PC-9 (cell line): ENCODE results near the gene LCLAT1. TPM values are rescaled to one million over a fixed set of nuclear protein-coding genes. Genes with fewer than 3 reads are reported as not detected.

Experiments
- BruUV-seq: library from RNA; stranded (reverse); fragments of 400-500 nt; replicated peaks from 2 replicates; lab custom pipeline; 2021; lab: Mats Ljungman, UMichigan
- CTCF ChIA-PET: fragments of 300-600 bp; sonication (Branson Sonifier 250); formaldehyde crosslinking; loops from one replicate; lab custom pipeline; 2022; ENCODE audit warnings: antibody characterized with exemption; lab: Charles Lee
- POLR2A ChIA-PET: fragments of 300-600 bp; sonication (Branson Sonifier 250); formaldehyde crosslinking; loops from one replicate; lab custom pipeline; 2022; ENCODE audit warnings: antibody characterized with exemption; ENCODE audit not compliant: unreplicated experiment; lab: Charles Lee
- DNase-seq, 2 experiments: peaks; one replicate each; pipeline versions ENCODE4 v3.0.0 to v3.0.0-alpha.2; 2015 to 2022; ENCODE audit warnings: mixed read lengths in 1 of 2
- H2AFZ ChIP-seq: fragments of 200-600 bp; sonication (generic); 2 replicates; pipeline ENCODE4 v1.8.1; 2017; ENCODE audit warnings: antibody characterized with exemption
- H3F3A ChIP-seq: fragments of 200-600 bp; sonication (generic); 2 replicates; pipeline ENCODE4 v1.8.1; 2017; ENCODE audit warnings: antibody characterized with exemption, mild to moderate bottlenecking, low read depth; ENCODE audit not compliant: insufficient read depth
- H3K27ac ChIP-seq: fragments of 200-600 bp; sonication (generic); 2 replicates; pipeline ENCODE4 v1.6.1; 2016; ENCODE audit warnings: mixed run types
- H3K27me3 ChIP-seq: fragments of 200-600 bp; sonication (generic); 2 replicates; pipeline ENCODE4 v1.6.1; 2016; ENCODE audit warnings: low read depth, mixed run types; ENCODE audit not compliant: insufficient read depth
- H3K36me3 ChIP-seq: fragments of 200-600 bp; sonication (generic); 2 replicates; pipeline ENCODE4 v1.6.1; 2016; ENCODE audit warnings: low read depth, mixed run types
- H3K4me1 ChIP-seq: fragments of 200-600 bp; sonication (generic); replicated peaks from 2 replicates; pipeline ENCODE4 v1.6.1; 2016; ENCODE audit warnings: mixed run types; ENCODE audit not compliant: insufficient read depth
- H3K4me2 ChIP-seq: fragments of 200-600 bp; sonication (generic); 2 replicates; pipeline ENCODE4 v1.6.1; 2017; ENCODE audit warnings: mixed run types
- H3K4me3 ChIP-seq: fragments of 200-600 bp; sonication (generic); 2 replicates; pipeline ENCODE4 v1.6.1; 2016; ENCODE audit warnings: mixed run types
- H3K79me2 ChIP-seq: fragments of 200-600 bp; sonication (generic); 2 replicates; pipeline ENCODE4 v1.6.1; 2017; ENCODE audit warnings: low read depth, mixed run types
- H3K9me2 ChIP-seq: fragments of 200-600 bp; sonication (generic); 2 replicates; pipeline ENCODE4 v1.8.1; 2017; ENCODE audit warnings: mild to moderate bottlenecking; ENCODE audit not compliant: insufficient read depth
- H3K9me3 ChIP-seq: fragments of 200-600 bp; sonication (generic); 2 replicates; pipeline ENCODE4 v1.8.1; 2016; ENCODE audit warnings: low read depth; ENCODE audit not compliant: insufficient read depth
- H4K20me1 ChIP-seq: fragments of 200-600 bp; sonication (generic); 2 replicates; pipeline ENCODE4 v1.8.1; 2017; ENCODE audit not compliant: insufficient read depth
- CTCF ChIP-seq: fragments of 200-600 bp; sonication (generic); conservative IDR thresholded peaks from 2 replicates; pipeline ENCODE4 v1.6.1; 2017; ENCODE audit warnings: mixed run types, antibody characterized with exemption, mild to moderate bottlenecking, moderate library complexity
- EZH2 ChIP-seq: fragments of 200-600 bp; sonication (generic); IDR thresholded peaks from 2 replicates; pipeline ENCODE4 v1.8.0; 2017; ENCODE audit warnings: antibody characterized with exemption, low read depth
- intact Hi-C: fragments of 100-400 bp; cut with micrococcal nuclease; formaldehyde crosslinking; loops from one replicate; pipeline ENCODE4 v1.10.0; 2022; ENCODE audit not compliant: unreplicated experiment
- total RNA-seq: library from RNA; stranded (reverse); gene quantifications from 2 replicates; pipeline ENCODE4 v1.2.3, GENCODE V29; 2021

LCLAT1 gene
- total RNA-seq, 1 experiment from 2014 or later: 35.7 TPM

DNA sequence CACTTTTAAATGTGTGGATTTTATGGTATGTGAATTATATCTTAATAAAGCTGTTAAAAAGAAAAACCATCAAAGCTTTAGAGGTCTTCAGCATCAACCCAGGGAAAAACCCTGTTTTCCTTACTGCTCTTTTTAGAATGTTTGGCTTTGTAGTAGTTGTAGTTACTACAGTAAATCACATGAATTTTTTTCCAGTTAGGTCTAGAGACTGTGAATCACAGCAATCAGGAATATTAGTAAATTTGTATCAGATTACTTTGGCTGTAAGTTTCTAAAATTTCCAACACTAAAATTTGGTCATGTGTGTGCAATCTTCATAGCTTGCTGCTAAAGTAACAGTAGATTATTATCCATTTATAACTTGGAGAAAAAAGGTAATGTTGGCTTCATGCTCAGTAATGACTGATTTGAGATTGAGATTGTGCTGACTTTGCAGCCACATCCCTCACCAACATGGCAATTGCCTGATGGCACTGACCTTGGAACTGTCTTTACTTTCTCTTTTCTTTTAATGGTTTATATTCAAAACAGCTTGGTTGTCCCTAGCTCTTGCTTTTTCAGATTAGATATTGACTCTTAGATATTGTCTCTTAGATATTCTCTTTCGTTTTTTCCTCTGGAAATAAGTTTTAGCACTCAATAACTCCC is 41.1 kb downstream of the LCLAT1 start:
- no TSS peak for BruUV-seq
- CTCF ChIA-PET: no interaction called here

GRCh38 chr2:30491225-30491624 is 44.2 kb downstream of the LCLAT1 start:
- peaks cover 5% of the 10 kb centered on the region; the same call in 1 of the 2 replicates for H4K20me1 ChIP-seq
- H3K27ac ChIP-seq: no peak overlapping the region
- H3K4me1 ChIP-seq: no peaks in the 10 kb centered on the region
- ChIA-PET POLR2A (no interaction called here), CTCF (no interaction called here)
- H3K9me2 ChIP-seq: no peaks in the 10 kb centered on the region
- H3F3A ChIP-seq: peaks cover 5% of the 10 kb centered on the region; the same call in 1 of the 2 replicates
- H3K9me3 ChIP-seq: no peaks in the 10 kb centered on the region
- no peak overlapping the region for H3K4me3 ChIP-seq
- intact Hi-C loops: no loop called here
- no peak for TF ChIP-seq EZH2
- TF ChIP-seq CTCF: no peak
- no peaks in the 10 kb centered on the region for H3K27me3 ChIP-seq
- no TSS peak for BruUV-seq
- no peak for DNase-seq
- H3K36me3 ChIP-seq: no peaks in the 10 kb centered on the region
- no peak overlapping the region for H3K4me2 ChIP-seq
- peaks cover 31% of the 10 kb centered on the region for H3K79me2 ChIP-seq
- no peak overlapping the region for H2AFZ ChIP-seq

More for the DNA sequence above, 41.1 kb downstream of the LCLAT1 start:
- no peak for DNase-seq
- Histone ChIP-seq H3K4me3 (no peak overlapping the region), H3K27ac (no peak overlapping the region), H3K4me2 (no peak overlapping the region), H4K20me1 (peaks cover 5% of the 10 kb centered on the region; the same call in 1 of the 2 replicates), H3K79me2 (peaks cover 43% of the 10 kb centered on the region), H2AFZ (no peak overlapping the region), H3K36me3 (no peaks in the 10 kb centered on the region), H3K4me1 (no peaks in the 10 kb centered on the region), H3K9me3 (no peaks in the 10 kb centered on the region), H3F3A (peaks cover 5% of the 10 kb centered on the region; the same call in 1 of the 2 replicates), H3K9me2 (no peaks in the 10 kb centered on the region), H3K27me3 (no peaks in the 10 kb centered on the region)
- no peak for TF ChIP-seq EZH2
- TF ChIP-seq CTCF: no peak
- POLR2A ChIA-PET: no interaction called here
- intact Hi-C loops: no loop called here

- no peak for DNase-seq
- no peaks in the 10 kb centered on the region for H3K9me3 ChIP-seq
- peaks cover 32% of the 10 kb centered on the region for H3K79me2 ChIP-seq
- ChIA-PET CTCF (no interaction called here), POLR2A (no interaction called here)
- peaks cover 5% of the 10 kb centered on the region; the same call in 1 of the 2 replicates for H4K20me1 ChIP-seq
- intact Hi-C loops: no loop called here
- no peak overlapping the region for H3K27ac ChIP-seq
- H3K4me1 ChIP-seq: no peaks in the 10 kb centered on the region
- H3K27me3 ChIP-seq: no peaks in the 10 kb centered on the region
- no peak overlapping the region for H3K4me2 ChIP-seq
- no peak overlapping the region for H2AFZ ChIP-seq
- no peaks in the 10 kb centered on the region for H3K9me2 ChIP-seq
- BruUV-seq: no TSS peak
- no peak overlapping the region for H3K4me3 ChIP-seq
- TF ChIP-seq EZH2 (no peak), CTCF (no peak)
- H3F3A ChIP-seq: peaks cover 5% of the 10 kb centered on the region; the same call in 1 of the 2 replicates
- no peaks in the 10 kb centered on the region for H3K36me3 ChIP-seq
These were observed 45.1 kb downstream of the LCLAT1 start for GRCh38 chr2:30492185-30492584.
